Endothelial cell of hepatic sinusoid (primary cell): ENCODE results near the gene ARHGAP24.
"Not testable (repeated sequence)": the region's sequence is repeated elsewhere in the genome, so short reads cannot be mapped to it uniquely, and the experiment has no call there.

Experiments used
- in situ Hi-C: cut with HindIII; loops from 2 replicates; pipeline ENCODE4 v1.10.0; 2017; ENCODE audit warnings: low sequenced_read_pairs

ARHGAP24 gene

DNA sequence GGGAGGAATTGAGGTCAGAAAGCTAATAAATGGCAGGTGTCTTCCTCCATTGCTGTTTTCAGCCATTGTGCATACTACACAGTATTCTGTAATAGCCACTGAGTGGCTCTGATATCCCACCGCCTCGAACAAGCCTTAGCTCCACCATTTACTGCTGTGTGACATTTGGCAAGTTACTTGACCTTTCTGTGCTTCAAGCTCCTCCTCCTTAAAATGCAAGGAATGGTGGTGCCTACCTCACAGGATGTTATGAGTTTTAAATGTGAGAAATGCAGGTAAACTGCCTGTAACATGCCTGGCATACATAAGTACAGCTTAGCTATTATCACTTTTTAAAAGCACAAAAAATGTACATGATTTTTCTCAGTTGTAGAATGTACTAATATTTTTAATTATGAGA, 464.0 kb downstream of the ARHGAP24 start:
- in situ Hi-C loops: no loop called here

DNA sequence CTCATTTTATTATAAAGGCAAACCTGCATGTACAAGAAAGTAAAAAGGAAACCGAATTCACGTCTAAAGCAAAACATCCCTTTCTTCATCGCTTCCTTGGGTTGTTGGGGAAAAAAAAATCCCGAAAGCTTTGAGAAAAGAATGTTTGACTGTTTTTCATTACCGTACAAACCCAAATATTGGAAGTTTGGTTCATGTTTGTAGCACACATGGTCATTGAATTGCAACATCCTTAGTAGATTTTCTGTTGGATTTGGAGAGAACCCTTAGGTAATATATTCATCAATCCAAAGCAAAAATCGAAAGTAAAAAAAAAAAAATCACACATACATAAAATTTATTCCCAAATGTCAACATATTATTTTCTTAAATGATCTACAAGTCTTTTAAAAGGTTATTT, 464.6 kb downstream of the ARHGAP24 start:
- in situ Hi-C loops: no loop called here

DNA sequence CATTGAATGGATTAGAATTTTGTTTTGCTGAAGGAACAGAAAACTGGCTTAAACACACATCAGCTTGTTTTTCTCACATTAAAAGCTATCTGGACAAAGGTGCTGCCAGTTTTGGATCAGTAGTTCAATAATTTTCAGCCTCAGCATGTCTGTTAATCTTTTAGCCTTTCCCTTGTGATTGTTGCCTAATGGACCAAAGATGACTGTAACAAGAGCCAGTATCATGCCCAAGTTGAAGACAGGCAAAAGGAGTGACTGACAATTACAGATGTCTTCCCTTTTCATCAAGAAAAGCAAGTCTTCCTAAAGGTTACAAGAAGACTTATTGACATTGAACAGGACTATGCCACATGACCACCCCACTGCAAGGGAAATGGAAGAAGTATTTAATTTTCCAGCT, 465.2 kb downstream of the ARHGAP24 start:
- in situ Hi-C loops: no loop called here

DNA sequence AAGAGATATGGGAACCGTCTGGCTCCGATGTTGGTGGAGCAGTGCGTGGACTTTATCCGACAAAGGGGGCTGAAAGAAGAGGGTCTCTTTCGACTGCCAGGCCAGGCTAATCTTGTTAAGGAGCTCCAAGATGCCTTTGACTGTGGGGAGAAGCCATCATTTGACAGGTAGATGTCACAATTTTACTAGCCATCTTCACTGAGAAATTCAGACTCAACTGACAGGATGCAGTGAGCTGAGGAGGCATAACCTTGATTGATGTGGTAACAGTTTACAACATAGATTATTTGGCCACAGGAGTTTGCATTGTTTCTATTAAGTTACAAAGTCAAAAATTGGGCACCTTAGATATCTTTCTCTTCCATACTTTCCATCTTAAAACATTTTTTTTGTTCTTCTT, 467.2 kb downstream of the ARHGAP24 start:
- in situ Hi-C loops: no loop called here

DNA sequence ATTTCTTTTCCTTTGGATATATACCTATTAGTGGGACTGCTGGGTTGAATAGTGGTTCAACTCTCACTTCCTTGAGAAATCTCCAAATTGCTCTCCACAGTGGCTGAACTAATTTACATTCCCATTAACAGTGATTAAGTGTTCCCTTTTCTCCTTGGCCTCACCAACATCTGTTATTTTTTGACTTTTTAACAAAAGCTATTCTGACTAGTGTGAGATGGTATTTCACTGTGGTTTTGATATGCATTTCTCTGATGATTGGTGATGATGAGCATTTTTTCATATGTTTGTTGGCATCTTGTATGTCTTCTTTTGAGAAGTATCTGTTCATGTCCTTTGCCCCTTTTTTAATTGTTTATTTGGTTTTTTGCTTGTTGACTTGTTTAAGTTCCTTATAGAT, 471.9 kb downstream of the ARHGAP24 start:
- in situ Hi-C loops: no loop called here

DNA sequence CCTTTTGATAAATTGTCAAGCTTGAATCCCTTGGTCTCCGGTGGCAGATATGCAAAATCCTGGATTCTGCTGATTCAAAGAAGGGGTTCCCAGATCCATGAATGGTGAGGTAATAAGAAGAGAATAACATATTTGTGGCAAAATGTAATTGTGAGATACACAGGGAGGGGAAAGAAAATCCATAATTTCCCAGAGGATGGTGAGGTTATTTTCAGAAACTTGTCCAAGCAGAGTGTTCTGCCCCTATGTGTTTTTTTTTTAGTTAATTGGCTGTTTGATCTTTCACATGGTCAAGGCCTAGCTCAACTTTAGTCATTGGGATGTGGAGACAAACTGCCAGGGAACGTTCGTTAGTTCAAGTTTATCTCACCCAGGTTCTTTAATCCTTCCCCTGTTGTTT, 476.1 kb downstream of the ARHGAP24 start:
- in situ Hi-C loops: no loop called here

DNA sequence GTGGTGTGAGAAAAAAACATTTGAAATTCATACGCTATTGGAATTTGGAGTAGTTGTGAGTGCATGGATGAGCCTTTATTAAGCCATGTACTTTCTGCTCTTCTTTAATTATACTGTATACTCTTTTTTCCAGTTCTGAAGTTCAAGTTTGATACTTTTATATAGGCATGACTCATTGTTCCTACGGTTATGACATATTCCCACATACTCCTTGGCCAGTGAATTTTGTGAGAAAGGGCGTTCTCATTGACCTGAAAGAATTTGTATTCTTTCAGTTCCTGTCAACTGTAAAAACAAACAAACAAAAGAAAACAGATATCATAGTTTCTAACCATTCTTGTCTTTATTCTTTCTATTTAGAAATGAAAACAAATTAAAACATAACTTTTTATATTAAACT, 477.6 kb downstream of the ARHGAP24 start:
- in situ Hi-C loops: no loop called here

DNA sequence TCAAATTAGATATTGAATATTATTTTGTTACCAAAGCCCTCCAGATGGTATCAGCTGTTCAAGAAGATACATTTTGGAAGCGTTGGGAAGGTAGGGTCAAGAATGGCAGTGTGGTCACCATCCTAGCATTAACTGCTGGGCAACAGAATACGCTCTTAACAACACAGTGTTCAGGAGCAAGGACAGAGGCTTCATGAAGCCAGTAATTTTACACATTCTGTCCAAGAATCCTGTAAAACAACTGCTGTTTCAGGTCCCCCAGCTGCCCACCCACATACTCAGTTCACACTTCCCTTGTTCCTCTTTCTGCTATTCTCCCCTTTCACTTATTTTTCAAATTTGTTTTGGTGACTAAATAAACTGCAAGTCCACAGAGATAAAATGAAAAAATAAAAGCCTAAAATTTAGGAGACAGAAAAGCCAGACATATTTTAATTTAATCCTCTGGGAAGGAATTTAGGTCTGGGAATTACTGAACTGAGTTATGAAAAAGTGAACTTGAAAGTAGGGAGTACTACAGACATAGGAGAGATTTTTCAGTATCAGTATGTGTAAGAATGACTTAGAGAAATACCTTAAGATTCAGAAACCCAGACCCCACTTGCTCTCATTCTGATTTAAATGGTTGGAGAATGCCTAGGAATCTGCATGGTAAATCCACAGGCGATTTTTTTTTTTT, 478.2 kb downstream of the ARHGAP24 start:
- in situ Hi-C loops: no loop called here

DNA sequence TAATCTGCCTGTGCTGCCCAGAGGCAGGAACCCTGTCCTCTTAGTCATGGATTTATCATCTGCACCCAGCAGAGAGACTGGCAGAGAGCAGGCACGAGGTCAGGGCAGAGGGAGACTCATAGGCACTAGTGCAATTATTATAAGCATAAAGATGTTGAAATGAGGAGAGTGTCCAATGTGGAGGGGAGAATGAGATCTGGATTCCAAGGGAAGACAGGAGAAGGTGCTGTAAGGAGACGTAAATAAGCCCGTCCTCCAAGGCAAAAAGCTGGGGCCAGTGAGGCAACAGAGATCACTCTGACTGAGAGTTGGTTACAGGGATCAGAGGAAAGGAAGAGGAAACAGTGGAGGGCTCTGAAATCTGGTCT, 478.7 kb downstream of the ARHGAP24 start:
- in situ Hi-C loops: no loop called here

DNA sequence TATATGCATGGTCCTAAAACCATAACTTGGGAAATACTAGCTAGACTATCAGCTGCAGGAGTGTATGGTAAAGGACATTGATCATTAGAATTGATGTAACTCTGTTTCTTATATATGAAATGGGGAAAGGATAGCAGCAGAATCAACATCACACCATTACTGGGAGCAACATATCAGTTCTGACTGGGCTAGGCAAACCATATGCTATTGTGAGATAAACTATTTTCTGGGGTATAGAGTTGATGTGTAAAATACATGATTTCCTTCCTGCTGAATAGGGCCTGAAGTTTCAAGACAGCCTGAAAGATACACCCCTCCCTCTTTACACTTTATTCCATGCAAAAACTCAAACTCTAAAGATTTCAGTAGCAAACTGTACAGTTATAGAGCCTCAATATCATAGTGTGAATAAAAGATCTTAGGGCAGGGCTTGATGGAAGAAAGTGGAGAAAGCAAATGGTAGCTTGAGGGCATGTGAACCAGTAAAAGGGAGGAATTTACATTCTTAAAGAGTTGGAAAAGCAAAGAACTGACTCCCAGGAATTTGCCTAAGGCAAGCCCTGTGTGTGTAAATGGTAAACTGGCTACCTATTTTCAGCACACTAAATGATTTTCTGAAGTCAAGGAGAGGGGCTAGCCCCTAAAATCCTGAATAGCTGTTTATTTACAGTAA, 480.8 kb downstream of the ARHGAP24 start:
- in situ Hi-C loops: no loop called here

DNA sequence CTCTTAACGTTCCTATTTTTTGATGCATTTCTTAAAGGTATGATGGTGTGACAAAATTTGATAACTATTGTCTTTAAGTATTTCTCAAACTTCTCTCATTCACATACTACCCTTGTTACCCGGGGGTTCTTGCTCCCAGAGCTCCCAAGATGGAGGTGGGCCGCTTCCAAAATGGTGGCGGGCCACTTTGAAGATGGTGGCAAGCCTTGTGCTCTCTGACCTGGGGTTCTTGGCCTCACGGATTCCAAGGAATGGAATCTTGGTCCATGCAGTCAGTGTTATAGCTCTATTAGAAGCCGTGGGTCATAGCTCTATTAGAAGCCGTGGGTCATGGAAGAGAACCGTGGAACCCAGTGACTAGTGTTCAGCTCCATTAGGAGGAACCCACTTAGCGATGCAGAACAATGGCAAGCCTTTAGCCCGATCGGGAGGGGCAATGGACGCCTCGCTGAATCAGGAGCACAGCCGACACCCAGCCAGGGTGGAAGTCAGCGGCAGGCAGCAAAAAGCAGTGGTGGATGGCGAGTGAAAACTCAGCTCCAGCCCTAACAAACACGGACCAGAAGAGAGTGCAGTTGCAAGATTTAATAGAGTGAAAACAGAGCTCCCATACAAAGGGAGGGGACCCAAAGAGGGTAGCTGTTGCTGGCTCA, 481.5 kb downstream of the ARHGAP24 start:
- in situ Hi-C loops: no loop called here

DNA sequence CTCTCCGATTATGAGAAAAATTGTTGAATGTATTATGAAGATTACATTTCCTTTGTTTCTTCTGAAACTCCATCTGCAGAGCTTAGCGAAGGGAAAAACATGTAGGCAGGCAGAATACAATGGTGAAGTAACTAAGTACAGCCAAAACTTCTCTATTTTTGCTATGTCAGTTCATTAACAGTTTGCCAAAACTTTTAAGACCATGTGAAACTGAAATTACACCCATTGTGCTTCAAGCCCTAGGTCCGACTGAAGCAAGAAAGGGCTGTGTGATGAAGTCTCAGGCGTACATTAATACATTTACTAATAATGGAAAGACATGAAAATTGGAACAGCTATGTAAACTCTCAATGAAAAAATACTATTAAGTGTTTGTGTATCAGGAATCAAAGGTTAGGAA, 486.9 kb downstream of the ARHGAP24 start:
- in situ Hi-C loops: no loop called here

DNA sequence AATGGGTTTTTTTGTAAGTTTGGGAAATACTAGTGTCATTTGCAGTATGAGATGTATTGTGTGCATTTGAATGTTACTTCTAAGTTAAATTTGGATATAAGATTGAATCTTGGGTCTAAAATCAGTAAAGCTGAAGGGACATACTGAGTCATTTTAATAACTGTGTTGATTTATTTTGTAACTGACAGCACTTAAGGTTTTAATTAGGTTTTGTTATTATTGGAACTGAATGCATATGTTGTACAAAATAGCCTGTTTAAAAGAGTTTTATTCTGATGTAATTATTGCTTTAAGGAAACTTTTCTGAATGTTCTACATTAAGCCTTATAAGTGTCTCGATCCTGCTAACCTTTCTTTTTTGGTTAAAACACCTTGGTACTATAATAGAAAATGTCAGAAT, 488.3 kb downstream of the ARHGAP24 start:
- in situ Hi-C loops: no loop called here

DNA sequence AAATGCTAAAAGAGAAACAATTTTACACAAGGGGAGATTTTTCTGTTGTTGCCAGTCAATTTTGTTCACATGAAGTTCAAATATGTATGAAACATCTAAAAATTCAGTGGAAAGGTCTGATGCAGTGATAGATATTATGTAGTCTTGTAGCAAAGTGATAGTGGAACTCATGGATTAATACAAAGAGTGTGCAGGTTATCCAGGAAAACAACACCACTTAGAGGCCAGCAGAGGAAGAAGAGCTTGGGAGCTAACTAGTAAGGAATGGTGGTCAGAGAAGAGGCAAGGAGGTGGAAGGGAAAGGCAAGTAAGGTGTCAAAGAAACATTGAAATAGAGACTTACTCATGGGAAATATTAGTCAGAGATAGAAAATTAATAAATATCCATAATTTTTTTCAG, 489.3 kb downstream of the ARHGAP24 start:
- in situ Hi-C loops: no loop called here

DNA sequence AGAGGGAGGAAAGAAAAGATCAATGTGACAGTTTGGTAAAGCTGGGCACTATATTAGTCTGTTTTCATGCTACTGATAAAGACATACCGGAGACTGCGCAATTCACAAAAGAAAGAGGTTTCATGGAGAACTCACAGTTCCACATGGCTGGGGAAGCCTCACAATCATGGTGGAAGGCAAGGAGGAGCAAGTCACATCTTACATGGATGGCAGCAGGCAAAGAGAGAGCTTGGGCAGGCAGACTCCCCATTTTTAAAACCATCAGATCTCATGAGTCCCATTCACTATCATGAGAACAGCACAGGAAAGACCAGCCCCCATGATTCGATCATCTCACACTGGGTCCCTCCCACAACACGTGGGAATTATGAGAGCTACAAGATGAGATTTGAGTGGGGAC, 490.1 kb downstream of the ARHGAP24 start:
- in situ Hi-C loops: not testable (repeated sequence)

DNA sequence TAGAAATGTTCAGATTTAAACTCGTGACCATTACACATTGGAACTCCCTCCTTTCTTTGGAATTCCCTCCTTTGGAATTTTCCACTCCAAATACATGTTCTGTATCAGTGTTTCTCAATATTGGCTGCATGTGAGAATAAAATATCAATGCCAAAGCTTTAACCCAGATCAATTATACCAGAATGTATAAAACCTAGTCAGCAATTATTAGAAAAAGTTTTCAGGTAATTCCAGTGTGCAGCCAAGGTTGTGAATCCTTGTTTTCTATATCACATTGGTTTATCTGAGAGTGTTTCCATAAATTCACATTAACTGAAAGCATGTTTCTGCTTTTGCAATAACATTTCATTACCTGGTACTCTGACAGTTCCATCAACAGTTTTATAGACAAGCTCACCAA, 490.6 kb downstream of the ARHGAP24 start:
- in situ Hi-C loops: no loop called here

DNA sequence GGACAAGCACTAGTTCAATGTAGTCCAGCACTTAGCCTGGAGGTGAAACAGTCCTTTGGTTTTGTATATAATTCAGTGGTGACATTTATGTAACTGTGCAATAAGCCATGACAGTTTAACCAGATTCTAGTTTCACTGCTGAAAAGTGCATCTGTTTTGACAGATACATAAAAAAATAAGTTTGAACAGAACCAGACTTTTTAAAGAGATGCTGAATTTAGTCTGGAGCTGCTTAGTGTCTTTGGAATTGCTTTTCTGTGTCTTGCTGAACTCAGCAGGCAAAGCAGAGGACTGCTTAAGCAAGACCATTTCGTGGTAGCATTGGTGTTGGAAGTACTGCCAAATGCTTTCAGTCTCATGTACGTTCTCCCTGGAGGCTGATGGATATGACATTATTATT, 491.4 kb downstream of the ARHGAP24 start:
- in situ Hi-C loops: no loop called here

DNA sequence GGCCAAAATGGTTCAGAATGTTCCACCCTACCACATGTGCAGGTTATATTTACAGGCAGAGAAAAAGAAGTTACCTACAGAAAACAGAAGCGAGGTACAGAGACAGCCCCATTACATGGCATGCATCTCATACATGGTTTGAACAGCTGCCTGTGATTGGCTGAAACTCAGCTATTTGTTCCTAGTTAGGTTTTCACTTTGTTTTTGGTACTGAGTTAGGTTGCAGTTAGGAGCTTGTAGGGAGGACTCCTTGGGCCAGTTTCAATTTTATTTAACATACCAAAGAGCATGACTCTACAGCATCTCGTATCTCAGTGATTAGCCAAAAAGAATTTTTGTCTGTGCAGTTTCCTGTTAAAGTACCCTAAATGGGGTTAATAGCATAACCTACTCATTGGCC, 492.9 kb downstream of the ARHGAP24 start:
- in situ Hi-C loops: no loop called here

DNA sequence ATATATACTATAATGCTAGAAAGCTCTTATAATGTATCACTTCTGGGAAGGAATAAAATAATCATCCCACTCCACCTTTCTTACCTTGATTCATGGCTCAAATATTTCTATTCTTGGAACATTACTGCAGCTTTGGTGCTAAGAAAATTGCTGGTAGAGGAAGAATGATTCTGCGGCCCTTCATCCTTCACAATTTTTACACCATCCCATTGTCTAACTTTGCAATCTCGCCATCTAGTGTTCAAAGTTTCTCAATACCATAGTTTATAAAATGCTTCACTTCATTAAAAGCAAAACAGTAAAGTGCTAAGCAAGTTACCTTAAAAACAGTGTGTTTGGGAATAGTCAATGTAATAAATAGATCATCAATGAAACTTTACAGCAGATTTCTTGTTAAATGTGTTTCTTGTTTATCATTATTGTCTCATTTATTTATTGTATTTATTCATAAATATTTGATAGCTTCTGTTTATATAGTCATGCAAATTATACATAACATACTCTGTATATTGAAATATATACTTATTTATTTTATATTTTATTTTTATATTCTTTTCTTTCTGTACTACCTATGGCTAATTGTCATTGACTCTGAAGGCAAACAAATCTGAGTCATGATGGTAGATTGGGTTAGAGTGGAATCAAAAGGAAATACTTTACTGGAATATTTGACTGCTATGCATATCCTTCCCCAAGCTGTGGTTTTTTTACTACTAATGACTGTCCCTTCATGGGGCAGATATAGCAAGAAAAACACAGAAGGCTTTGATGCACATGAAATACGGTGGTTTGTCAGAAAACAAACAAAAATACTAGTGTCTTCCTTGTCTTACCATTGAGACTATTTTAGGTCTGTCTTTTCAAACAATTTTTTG, 494.2 kb downstream of the ARHGAP24 start:
- in situ Hi-C loops: no loop called here

DNA sequence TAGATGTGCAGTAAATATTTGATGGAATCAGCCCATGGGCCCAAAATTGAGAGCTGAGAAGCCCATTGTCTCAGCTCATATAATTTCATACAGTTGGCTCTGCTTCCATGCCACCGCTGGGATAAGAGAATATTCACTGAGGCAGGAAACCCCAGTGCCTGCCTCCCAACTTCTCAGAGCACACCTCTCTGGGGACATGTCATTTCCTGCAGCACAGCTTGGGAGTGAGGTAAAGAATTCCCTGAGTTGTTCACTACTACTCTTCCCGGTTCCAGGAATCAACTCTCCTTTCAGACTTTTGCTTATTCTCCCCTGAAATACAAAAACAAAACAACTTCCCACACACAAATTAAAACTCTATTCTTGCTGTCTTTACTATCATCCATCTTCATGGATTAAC, 495.6 kb downstream of the ARHGAP24 start:
- in situ Hi-C loops: no loop called here

DNA sequence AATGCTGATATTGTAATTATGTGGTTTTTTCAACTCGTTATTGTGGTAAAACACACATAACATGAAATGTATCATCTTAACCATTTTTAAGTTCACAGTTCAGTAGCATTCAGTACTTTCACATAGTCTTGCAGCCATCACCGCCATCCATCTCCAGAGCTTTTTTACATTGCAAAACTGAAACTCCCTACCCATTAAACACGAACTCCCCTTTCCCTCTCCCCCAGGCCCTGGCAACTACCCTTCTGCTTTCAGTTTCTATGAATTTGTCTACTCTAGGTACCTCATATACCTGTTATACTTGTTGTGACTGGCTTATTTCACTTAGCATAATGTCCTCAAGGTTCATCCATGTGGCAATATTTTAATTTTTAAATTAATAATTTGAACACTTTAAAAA, 504.3 kb downstream of the ARHGAP24 start:
- in situ Hi-C loops: no loop called here
